Measurements from ENCODE around the gene NXF3.

NXF3 gene

GRCh38 chrX:103101299-103102042, 8.5 kb upstream of the NXF3 start:
- Histone ChIP-seq H3K4me3 (ENCODE audit: low read depth in 1 of 5, low read length in 5 of 5) (no peak overlapping the region), H3K27ac (ENCODE audit: low read depth, low read length) (no peak overlapping the region), H3K9ac (ENCODE audit: low read length in 5 of 5) (no peak overlapping the region), H3K9me3 (ENCODE audit: control insufficient read depth in 5 of 5, low read length in 5 of 5) (no peaks in the 10 kb centered on the region), H3K4me1 (ENCODE audit: control insufficient read depth in 5 of 5, insufficient read depth in 5 of 5, low read length in 5 of 5) (no peaks in the 10 kb centered on the region), H3K27me3 (ENCODE audit: control insufficient read depth in 5 of 5, insufficient read depth in 4 of 5, low read length in 5 of 5) (peaks cover 0 to 13% (median 4%) of the 10 kb centered on the region in 5 donors), H3K36me3 (ENCODE audit: control insufficient read depth in 5 of 5, insufficient read depth in 5 of 5, low read length in 5 of 5) (no peaks in the 10 kb centered on the region)

GRCh38 chrX:103100484-103100883, 7.5 kb upstream of the NXF3 start:
- H3K9me3 ChIP-seq (ENCODE audit: control insufficient read depth in 5 of 5, low read length in 5 of 5), result no peaks in the 10 kb centered on the region
- no peak overlapping the region for H3K27ac ChIP-seq (ENCODE audit: low read depth, low read length)
- H3K27me3 ChIP-seq (ENCODE audit: control insufficient read depth in 5 of 5, insufficient read depth in 4 of 5, low read length in 5 of 5), result peaks cover 0 to 13% (median 4%) of the 10 kb centered on the region in 5 donors
- no peak overlapping the region for H3K4me3 ChIP-seq (ENCODE audit: low read depth in 1 of 5, low read length in 5 of 5)
- no peaks in the 10 kb centered on the region for H3K36me3 ChIP-seq (ENCODE audit: control insufficient read depth in 5 of 5, insufficient read depth in 5 of 5, low read length in 5 of 5)
- H3K4me1 ChIP-seq (ENCODE audit: control insufficient read depth in 5 of 5, insufficient read depth in 5 of 5, low read length in 5 of 5), result no peaks in the 10 kb centered on the region
- H3K9ac ChIP-seq (ENCODE audit: low read length in 5 of 5), result no peak overlapping the region

- Histone ChIP-seq H3K27ac (ENCODE audit: low read depth, low read length) (no peak overlapping the region), H3K9ac (ENCODE audit: low read length in 5 of 5) (no peak overlapping the region), H3K4me1 (ENCODE audit: control insufficient read depth in 5 of 5, insufficient read depth in 5 of 5, low read length in 5 of 5) (no peaks in the 10 kb centered on the region), H3K4me3 (ENCODE audit: low read depth in 1 of 5, low read length in 5 of 5) (no peak overlapping the region), H3K36me3 (ENCODE audit: control insufficient read depth in 5 of 5, insufficient read depth in 5 of 5, low read length in 5 of 5) (no peaks in the 10 kb centered on the region), H3K27me3 (ENCODE audit: control insufficient read depth in 5 of 5, insufficient read depth in 4 of 5, low read length in 5 of 5) (peaks cover 0 to 13% (median 4%) of the 10 kb centered on the region in 5 donors), H3K9me3 (ENCODE audit: control insufficient read depth in 5 of 5, low read length in 5 of 5) (no peaks in the 10 kb centered on the region)
Measured at GRCh38 chrX:103099691-103100090, 6.7 kb upstream of the NXF3 start.

GRCh38 chrX:103098488-103098887, 5.5 kb upstream of the NXF3 start:
- Histone ChIP-seq H3K4me1 (ENCODE audit: control insufficient read depth in 5 of 5, insufficient read depth in 5 of 5, low read length in 5 of 5) (no peaks in the 10 kb centered on the region), H3K9me3 (ENCODE audit: control insufficient read depth in 5 of 5, low read length in 5 of 5) (no peaks in the 10 kb centered on the region), H3K4me3 (ENCODE audit: low read depth in 1 of 5, low read length in 5 of 5) (no peak overlapping the region), H3K27me3 (ENCODE audit: control insufficient read depth in 5 of 5, insufficient read depth in 4 of 5, low read length in 5 of 5) (peaks cover 0 to 13% (median 4%) of the 10 kb centered on the region in 5 donors), H3K9ac (ENCODE audit: low read length in 5 of 5) (no peak overlapping the region), H3K27ac (ENCODE audit: low read depth, low read length) (no peak overlapping the region), H3K36me3 (ENCODE audit: control insufficient read depth in 5 of 5, insufficient read depth in 5 of 5, low read length in 5 of 5) (no peaks in the 10 kb centered on the region)

GRCh38 chrX:103081051-103081450, 11.9 kb downstream of the NXF3 start:
- Histone ChIP-seq H3K9me3 (ENCODE audit: control insufficient read depth in 5 of 5, low read length in 5 of 5) (no peaks in the 10 kb centered on the region), H3K27me3 (ENCODE audit: control insufficient read depth in 5 of 5, insufficient read depth in 4 of 5, low read length in 5 of 5) (peaks cover 8 to 34% (median 19%) of the 10 kb centered on the region in 5 donors), H3K27ac (ENCODE audit: low read depth, low read length) (no peak overlapping the region), H3K9ac (ENCODE audit: low read length in 5 of 5) (no peak overlapping the region), H3K36me3 (ENCODE audit: control insufficient read depth in 5 of 5, insufficient read depth in 5 of 5, low read length in 5 of 5) (no peaks in the 10 kb centered on the region), H3K4me1 (ENCODE audit: control insufficient read depth in 5 of 5, insufficient read depth in 5 of 5, low read length in 5 of 5) (no peaks in the 10 kb centered on the region), H3K4me3 (ENCODE audit: low read depth in 1 of 5, low read length in 5 of 5) (no peak overlapping the region)

GRCh38 chrX:103073467-103073866, 19.5 kb downstream of the NXF3 start:
- Histone ChIP-seq H3K9ac (ENCODE audit: low read length in 5 of 5) (no peak overlapping the region), H3K27me3 (ENCODE audit: control insufficient read depth in 5 of 5, insufficient read depth in 4 of 5, low read length in 5 of 5) (peaks cover 0 to 5% (median 3%) of the 10 kb centered on the region in 5 donors), H3K27ac (ENCODE audit: low read depth, low read length) (no peak overlapping the region), H3K36me3 (ENCODE audit: control insufficient read depth in 5 of 5, insufficient read depth in 5 of 5, low read length in 5 of 5) (no peaks in the 10 kb centered on the region), H3K4me3 (ENCODE audit: low read depth in 1 of 5, low read length in 5 of 5) (no peak overlapping the region), H3K9me3 (ENCODE audit: control insufficient read depth in 5 of 5, low read length in 5 of 5) (no peaks in the 10 kb centered on the region), H3K4me1 (ENCODE audit: control insufficient read depth in 5 of 5, insufficient read depth in 5 of 5, low read length in 5 of 5) (no peaks in the 10 kb centered on the region)

- H3K36me3 ChIP-seq (ENCODE audit: control insufficient read depth in 5 of 5, insufficient read depth in 5 of 5, low read length in 5 of 5), result no peaks in the 10 kb centered on the region
- H3K9ac ChIP-seq (ENCODE audit: low read length in 5 of 5), result no peak overlapping the region
- H3K27ac ChIP-seq (ENCODE audit: low read depth, low read length), result no peak overlapping the region
- no peak overlapping the region for H3K4me3 ChIP-seq (ENCODE audit: low read depth in 1 of 5, low read length in 5 of 5)
- peaks cover 0 to 3% (median 0%) of the 10 kb centered on the region in 5 donors for H3K4me1 ChIP-seq (ENCODE audit: control insufficient read depth in 5 of 5, insufficient read depth in 5 of 5, low read length in 5 of 5)
- peaks cover 0 to 14% (median 4%) of the 10 kb centered on the region in 5 donors for H3K27me3 ChIP-seq (ENCODE audit: control insufficient read depth in 5 of 5, insufficient read depth in 4 of 5, low read length in 5 of 5)
- H3K9me3 ChIP-seq (ENCODE audit: control insufficient read depth in 5 of 5, low read length in 5 of 5), result peaks cover 0 to 3% (median 0%) of the 10 kb centered on the region in 5 donors
Measured at GRCh38 chrX:103066606-103067005, 26.3 kb downstream of the NXF3 start.

- Histone ChIP-seq H3K27ac (ENCODE audit: low read depth, low read length) (no peak within 1 kb of the TSS), H3K9ac (ENCODE audit: low read length in 5 of 5) (no peak within 1 kb of the TSS)
Measured at GRCh38 chrX:103063918-103064434, 29.0 kb downstream of the NXF3 start, which contains the start of gene BEX1. BEX1 (minus strand) TSS chrX:103064171; CDS start chrX:103063274, 897 bp downstream.

GRCh38 chrX:103063191-103063845, 29.6 kb downstream of the NXF3 start:
- peak overlapping the region in 2 of 5 donors; percentile 2 to 16 for H3K4me3 ChIP-seq (ENCODE audit: low read depth in 1 of 5, low read length in 5 of 5)
- H3K4me1 ChIP-seq (ENCODE audit: control insufficient read depth in 5 of 5, insufficient read depth in 5 of 5, low read length in 5 of 5), result peaks cover 0 to 3% (median 0%) of the 10 kb centered on the region in 5 donors
- H3K36me3 ChIP-seq (ENCODE audit: control insufficient read depth in 5 of 5, insufficient read depth in 5 of 5, low read length in 5 of 5), result no peaks in the 10 kb centered on the region
- peaks cover 0 to 3% (median 0%) of the 10 kb centered on the region in 5 donors for H3K9me3 ChIP-seq (ENCODE audit: control insufficient read depth in 5 of 5, low read length in 5 of 5)
- H3K27me3 ChIP-seq (ENCODE audit: control insufficient read depth in 5 of 5, insufficient read depth in 4 of 5, low read length in 5 of 5), result peaks cover 0 to 13% (median 4%) of the 10 kb centered on the region in 5 donors
- no peak overlapping the region for H3K9ac ChIP-seq (ENCODE audit: low read length in 5 of 5)
- H3K27ac ChIP-seq (ENCODE audit: low read depth, low read length), result no peak overlapping the region

More at GRCh38 chrX:103063918-103064434, 29.0 kb downstream of the NXF3 start, which contains the start of gene BEX1:
- H3K4me3 ChIP-seq (ENCODE audit: low read depth in 1 of 5, low read length in 5 of 5), result peak within 1 kb of the TSS in 3 of 5 donors; percentile 2 to 30 (median 16)
- peaks cover 0 to 3% (median 0%) of the 10 kb centered on the region in 5 donors for H3K9me3 ChIP-seq (ENCODE audit: control insufficient read depth in 5 of 5, low read length in 5 of 5)
- no peaks in the 10 kb centered on the region for H3K36me3 ChIP-seq (ENCODE audit: control insufficient read depth in 5 of 5, insufficient read depth in 5 of 5, low read length in 5 of 5)
- H3K27me3 ChIP-seq (ENCODE audit: control insufficient read depth in 5 of 5, insufficient read depth in 4 of 5, low read length in 5 of 5), result peaks cover 0 to 14% (median 4%) of the 10 kb centered on the region in 5 donors
- H3K4me1 ChIP-seq (ENCODE audit: control insufficient read depth in 5 of 5, insufficient read depth in 5 of 5, low read length in 5 of 5), result peaks cover 0 to 3% (median 0%) of the 10 kb centered on the region in 5 donors

GRCh38 chrX:103061486-103061885, 31.5 kb downstream of the NXF3 start:
- no peak overlapping the region for H3K4me3 ChIP-seq (ENCODE audit: low read depth in 1 of 5, low read length in 5 of 5)
- H3K27me3 ChIP-seq (ENCODE audit: control insufficient read depth in 5 of 5, insufficient read depth in 4 of 5, low read length in 5 of 5), result peaks cover 0 to 12% (median 4%) of the 10 kb centered on the region in 5 donors
- no peak overlapping the region for H3K9ac ChIP-seq (ENCODE audit: low read length in 5 of 5)
- no peak overlapping the region for H3K27ac ChIP-seq (ENCODE audit: low read depth, low read length)
- H3K4me1 ChIP-seq (ENCODE audit: control insufficient read depth in 5 of 5, insufficient read depth in 5 of 5, low read length in 5 of 5), result peaks cover 0 to 3% (median 0%) of the 10 kb centered on the region in 5 donors
- H3K36me3 ChIP-seq (ENCODE audit: control insufficient read depth in 5 of 5, insufficient read depth in 5 of 5, low read length in 5 of 5), result no peaks in the 10 kb centered on the region
- H3K9me3 ChIP-seq (ENCODE audit: control insufficient read depth in 5 of 5, low read length in 5 of 5), result peaks cover 0 to 3% (median 0%) of the 10 kb centered on the region in 5 donors
